B cell (primary cell): ENCODE measurements around the gene NIN.

Source experiments
- CTCF ChIP-seq: fragments of 200-600 bp; IDR thresholded peaks from one replicate; pipeline ENCODE4 v1.8.0; 2022; ENCODE audit warnings: antibody characterized with exemption, mild to moderate bottlenecking
- EZH2 ChIP-seq: IDR thresholded peaks from 2 replicates; pipeline ENCODE4 v1.6.1; 2012; ENCODE audit warnings: borderline replicate concordance, low read depth, mild to moderate bottlenecking, moderate library complexity, low read length; ENCODE audit not compliant: insufficient read depth, poor library complexity, severe bottlenecking

- TF ChIP-seq EZH2: no peak
- no peak for TF ChIP-seq CTCF
Observed at GRCh38 chr14:50820786-50821509, 10.0 kb downstream of the NIN start.
